ENCODE measurements around the gene PLEKHA5. TPM values are rescaled to one million over a fixed set of nuclear protein-coding genes. Genes with fewer than 3 reads are reported as not detected.
A peak's percentile ranks its signal among the peaks of the same experiment; 100 is the strongest.

The PLEKHA5 gene
- total RNA-seq, 4 donors from 2014 or later, result 11.3 to 33.1 (median 16.9) TPM

DNA sequence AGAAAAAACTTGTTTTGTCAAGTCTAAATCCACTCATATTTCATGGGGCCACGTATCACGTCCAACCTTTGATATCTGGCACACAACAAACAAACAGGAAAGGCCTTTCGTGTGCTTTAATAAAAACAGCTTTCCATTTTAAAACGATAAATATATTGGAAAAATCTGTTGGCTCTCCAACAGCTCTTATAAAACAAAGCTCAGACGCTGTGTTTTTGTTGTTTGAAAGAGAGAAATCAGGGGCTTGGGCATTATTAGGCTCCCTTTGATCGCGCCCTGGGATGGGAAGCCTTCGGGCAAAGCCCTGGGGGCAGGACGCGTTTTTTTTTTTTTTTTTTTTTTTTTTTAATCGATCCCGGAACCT is 429 bp upstream of the PLEKHA5 start:
- TF ChIP-seq, protein P1, sequence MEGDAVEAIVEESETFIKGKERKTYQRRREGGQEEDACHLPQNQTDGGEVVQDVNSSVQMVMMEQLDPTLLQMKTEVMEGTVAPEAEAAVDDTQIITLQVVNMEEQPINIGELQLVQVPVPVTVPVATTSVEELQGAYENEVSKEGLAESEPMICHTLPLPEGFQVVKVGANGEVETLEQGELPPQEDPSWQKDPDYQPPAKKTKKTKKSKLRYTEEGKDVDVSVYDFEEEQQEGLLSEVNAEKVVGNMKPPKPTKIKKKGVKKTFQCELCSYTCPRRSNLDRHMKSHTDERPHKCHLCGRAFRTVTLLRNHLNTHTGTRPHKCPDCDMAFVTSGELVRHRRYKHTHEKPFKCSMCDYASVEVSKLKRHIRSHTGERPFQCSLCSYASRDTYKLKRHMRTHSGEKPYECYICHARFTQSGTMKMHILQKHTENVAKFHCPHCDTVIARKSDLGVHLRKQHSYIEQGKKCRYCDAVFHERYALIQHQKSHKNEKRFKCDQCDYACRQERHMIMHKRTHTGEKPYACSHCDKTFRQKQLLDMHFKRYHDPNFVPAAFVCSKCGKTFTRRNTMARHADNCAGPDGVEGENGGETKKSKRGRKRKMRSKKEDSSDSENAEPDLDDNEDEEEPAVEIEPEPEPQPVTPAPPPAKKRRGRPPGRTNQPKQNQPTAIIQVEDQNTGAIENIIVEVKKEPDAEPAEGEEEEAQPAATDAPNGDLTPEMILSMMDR (IDR thresholded peaks at IDR 0.05), result no peak
- DNase-seq (ENCODE audit: low spot score) (no peak), ATAC-seq (ENCODE audit: low FRiP score) (no peak)

DNA sequence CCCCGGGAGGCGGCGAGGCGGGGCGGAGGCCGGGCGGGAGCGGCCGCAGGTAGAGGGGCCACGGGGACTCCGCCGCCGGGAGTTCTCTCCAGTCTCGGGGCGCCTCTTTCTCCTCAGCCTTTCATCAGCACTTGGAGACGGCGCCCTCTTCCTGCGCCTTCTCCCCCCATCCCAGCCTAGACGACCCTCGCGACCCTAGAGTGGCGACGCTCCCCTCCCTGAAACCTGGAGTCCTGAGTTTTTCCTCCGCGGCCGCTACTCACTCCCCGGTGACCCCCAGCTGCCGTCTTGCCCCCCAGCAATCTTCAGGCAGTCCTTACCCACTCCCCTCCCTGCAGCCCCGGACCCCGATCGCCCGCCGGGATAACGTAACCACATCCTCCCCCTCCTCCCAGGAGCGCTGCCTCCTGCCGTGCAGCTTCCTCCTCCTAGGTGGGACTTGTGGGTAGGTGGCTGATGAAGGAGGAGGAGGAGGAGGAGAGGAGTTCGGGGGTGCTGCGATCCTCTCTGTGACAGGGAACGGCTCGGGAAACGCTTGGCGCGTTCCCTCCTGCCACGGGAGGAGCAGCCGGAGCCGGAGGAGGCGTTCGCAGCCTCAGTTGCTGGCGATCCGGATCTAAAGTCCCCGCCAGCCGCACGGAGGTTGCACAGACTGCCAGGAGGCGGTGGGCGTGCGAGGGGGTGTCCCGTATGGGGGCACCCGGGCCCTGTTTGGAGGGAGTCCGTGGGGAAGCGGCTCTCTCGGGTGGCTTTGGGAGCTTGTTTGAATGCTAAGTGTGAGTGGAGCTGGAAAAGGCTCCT is 891 bp downstream of the PLEKHA5 start:
- no peak for DNase-seq (ENCODE audit: low spot score)
- TF ChIP-seq, protein P1 (IDR thresholded peaks at IDR 0.05), result no peak
- peak; percentile 36 for ATAC-seq (ENCODE audit: low FRiP score)

DNA sequence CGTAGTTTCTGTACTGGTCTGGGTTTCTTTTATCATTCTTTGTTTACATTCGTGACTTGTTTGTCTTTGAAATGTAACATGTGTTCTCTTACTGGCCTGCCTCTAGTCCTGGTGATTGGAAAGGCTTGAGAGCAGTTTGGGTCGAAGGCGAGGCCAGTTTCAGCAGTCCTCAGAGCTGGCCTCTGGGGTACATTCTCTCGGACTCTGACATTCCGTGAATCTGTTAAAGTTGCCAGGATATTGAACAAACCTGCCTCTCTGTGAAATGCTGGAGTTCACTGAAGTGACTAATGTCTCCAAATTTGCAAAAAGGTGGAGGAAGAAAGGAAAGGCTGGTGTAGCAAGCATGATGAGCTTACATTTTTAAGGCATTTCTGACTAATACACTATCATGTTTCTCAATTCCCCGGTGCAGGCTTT is 1.5 kb downstream of the PLEKHA5 start:
- TF ChIP-seq, protein P1 (IDR thresholded peaks at IDR 0.05), result no peak
- no peak for DNase-seq (ENCODE audit: low spot score)
- ATAC-seq (ENCODE audit: low FRiP score), result peak; percentile 65

DNA sequence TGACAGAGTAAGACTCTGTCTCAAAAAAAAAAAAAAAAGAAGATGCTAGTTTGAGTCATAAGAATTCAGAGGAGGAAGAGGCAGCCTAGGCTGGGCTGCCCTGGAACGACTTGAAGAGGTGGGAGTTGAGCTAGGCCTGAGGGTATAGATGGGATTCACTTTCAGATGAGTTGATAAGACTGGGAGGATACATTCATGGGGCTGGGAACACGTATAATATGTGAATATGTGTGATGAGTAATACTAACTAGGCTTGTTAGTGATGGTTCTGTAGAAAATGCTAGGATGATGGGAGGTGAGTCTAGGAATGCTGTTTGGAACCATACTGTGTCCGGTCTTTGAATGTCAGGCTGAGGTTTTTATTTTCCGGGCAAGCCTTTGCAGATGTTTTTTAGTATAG is 9.0 kb downstream of the PLEKHA5 start:
- ATAC-seq (ENCODE audit: low FRiP score) (no peak), DNase-seq (ENCODE audit: low spot score) (no peak)
- TF ChIP-seq, protein P1 (IDR thresholded peaks at IDR 0.05), result no peak

DNA sequence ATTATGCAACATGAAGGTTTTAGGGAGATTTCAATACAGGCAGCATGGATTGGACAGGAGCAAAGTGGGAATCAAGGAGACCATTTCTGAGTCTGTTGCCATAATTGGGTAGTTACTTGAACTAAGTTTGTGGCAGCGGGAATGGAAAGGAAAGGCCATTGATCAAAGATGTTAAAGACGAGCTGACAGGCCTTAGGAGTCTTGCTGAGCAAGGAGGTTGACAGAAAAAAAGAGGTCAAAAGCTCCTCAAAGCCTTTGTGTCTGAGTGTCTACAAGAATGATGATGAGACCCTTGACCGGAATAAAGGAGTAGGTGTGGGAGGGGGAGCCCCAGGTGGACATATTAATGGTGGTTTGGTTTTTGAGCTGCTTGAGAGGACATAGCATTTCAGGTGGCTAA is 9.4 kb downstream of the PLEKHA5 start:
- ATAC-seq (ENCODE audit: low FRiP score) (no peak), DNase-seq (ENCODE audit: low spot score) (no peak)
- TF ChIP-seq, protein P1 (IDR thresholded peaks at IDR 0.05), result no peak

DNA sequence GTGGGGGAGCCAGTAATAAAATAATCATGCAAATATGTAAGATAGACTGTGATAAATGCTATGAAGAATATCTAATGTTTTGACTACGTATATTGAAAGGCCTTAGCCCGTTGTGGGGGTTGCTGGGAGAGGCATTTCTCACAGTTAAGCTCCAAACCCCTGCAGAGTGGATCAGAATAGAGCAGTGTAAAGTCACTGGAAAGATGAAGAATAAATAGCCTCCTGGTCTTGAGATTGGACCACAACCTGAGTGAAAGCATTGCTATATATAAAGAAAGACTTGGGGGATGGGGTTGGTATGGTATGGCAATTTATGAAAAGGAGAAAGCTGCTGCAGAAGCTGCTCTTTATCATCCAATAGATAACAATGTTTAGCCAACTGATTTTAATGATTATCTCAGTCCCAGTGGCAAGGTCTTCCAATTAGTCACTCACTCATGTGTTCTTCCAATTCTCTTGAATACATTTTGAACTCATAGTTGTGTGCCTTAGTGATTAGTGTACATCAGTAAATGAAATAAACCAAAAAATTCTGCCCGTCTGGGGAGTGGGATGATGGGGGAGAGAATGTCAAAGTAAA is 10.2 kb downstream of the PLEKHA5 start:
- DNase-seq (ENCODE audit: low spot score) (no peak), ATAC-seq (ENCODE audit: low FRiP score) (no peak)
- TF ChIP-seq, protein P1 (IDR thresholded peaks at IDR 0.05), result no peak
